ENCODE measurements around the gene ZFR. TPM values are rescaled to one million over a fixed set of nuclear protein-coding genes. Genes with fewer than 3 reads are reported as not detected.

The ZFR gene
- total RNA-seq, 4 donors from 2014 or later, result 27.7 to 67.1 (median 54.8) TPM

DNA sequence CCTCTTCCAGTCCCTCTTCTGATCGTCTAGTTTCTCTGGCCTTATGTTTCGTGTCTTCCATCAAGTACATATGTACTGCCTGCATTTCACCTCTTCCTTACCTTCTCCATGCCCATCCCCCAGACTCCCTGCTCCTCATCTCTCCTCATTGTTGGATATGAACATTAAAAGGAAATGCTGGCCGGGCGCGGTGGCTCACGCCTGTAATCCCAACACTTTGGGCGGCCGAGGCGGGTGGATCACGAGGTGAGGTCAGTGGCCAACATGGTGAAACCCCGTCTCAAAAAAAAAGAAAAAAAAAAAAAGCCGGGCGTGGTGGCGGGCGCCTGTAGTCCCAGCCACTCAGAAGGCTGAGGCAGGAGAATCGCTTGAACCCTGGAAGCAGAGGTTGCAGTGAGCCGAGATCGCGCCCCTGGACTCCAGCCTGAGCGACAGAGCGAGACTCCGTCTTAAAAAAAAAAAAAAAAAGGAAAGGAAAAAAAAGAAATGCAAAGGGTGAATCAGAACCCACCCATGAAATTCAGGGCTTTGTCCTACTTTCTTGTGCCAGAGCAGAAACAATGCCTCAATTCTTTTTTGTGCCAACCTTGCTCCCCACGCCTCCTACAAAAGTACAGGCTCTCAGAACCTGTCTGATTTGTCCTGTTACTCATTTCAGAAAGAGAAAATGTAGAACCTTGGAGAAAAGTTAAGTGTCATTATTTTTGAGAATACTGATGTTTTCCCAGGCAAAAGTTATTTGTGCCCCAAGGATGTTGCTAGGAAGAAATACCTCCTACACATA lies 1.5 kb upstream of the ZFR start:
- Histone ChIP-seq H3K27me3 (no peaks in the 10 kb centered on the region), H3K9me3 (no peaks in the 10 kb centered on the region), H3K4me3 (no peak overlapping the region), H3K27ac (peak overlapping the region; percentile 36 to 98 (median 78)), H3K36me3 (no peaks in the 10 kb centered on the region), H3K4me1 (peaks cover 25 to 58% (median 29%) of the 10 kb centered on the region in 3 donors)
- no peak for DNase-seq
- intact Hi-C loops (cut with DNase I), result no loop called here
- 55 to 71% methylated on average over 5 to 15 of the region's 23 CpGs for WGBS, 2 donors
- no peak for TF ChIP-seq POLR2A (IDR thresholded peaks at IDR 0.05)
- TF ChIP-seq, protein P1, sequence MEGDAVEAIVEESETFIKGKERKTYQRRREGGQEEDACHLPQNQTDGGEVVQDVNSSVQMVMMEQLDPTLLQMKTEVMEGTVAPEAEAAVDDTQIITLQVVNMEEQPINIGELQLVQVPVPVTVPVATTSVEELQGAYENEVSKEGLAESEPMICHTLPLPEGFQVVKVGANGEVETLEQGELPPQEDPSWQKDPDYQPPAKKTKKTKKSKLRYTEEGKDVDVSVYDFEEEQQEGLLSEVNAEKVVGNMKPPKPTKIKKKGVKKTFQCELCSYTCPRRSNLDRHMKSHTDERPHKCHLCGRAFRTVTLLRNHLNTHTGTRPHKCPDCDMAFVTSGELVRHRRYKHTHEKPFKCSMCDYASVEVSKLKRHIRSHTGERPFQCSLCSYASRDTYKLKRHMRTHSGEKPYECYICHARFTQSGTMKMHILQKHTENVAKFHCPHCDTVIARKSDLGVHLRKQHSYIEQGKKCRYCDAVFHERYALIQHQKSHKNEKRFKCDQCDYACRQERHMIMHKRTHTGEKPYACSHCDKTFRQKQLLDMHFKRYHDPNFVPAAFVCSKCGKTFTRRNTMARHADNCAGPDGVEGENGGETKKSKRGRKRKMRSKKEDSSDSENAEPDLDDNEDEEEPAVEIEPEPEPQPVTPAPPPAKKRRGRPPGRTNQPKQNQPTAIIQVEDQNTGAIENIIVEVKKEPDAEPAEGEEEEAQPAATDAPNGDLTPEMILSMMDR (IDR thresholded peaks at IDR 0.05), result no peak

DNA sequence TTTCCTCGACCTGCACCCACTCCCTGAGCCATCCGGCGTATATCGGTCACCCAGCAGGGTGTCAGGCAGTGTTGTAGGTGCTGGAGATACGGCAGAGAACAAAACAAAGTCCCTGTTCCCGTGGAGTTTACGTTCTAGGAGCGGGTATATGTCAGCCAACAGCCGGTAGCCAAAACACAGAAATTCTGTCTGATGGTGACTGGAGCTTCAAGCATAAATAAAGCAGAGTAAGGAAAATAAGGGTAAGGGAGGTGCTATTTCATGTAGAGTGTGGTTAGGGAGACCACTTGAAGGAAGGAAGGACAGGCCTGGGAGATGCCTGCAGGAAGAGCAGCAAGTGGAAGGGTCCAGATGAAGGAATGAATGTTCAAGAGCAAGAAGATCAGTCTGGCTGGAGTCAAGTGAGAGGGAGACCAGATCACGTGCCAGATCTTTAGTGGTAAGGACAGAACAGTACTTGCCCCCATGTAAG lies 783 bp upstream of the ZFR start:
- Histone ChIP-seq H3K4me1 (peaks cover 29 to 65% (median 36%) of the 10 kb centered on the region in 3 donors), H3K4me3 (peak overlapping the region in 1 of 4 donors; percentile 87), H3K36me3 (no peaks in the 10 kb centered on the region), H3K27ac (peak overlapping the region in 3 of 4 donors; percentile 62 to 98 (median 94)), H3K27me3 (no peaks in the 10 kb centered on the region), H3K9me3 (no peaks in the 10 kb centered on the region)
- no peak for DNase-seq
- intact Hi-C loops (cut with DNase I), result no loop called here
- 75 to 85% methylated on average over 10 of the region's 10 CpGs for WGBS, 2 donors
- TF ChIP-seq POLR2A (IDR thresholded peaks at IDR 0.05), result no peak
- TF ChIP-seq, protein P1 (IDR thresholded peaks at IDR 0.05), result no peak

- peaks cover 36 to 81% (median 47%) of the 10 kb centered on the region in 3 donors for H3K4me1 ChIP-seq
- intact Hi-C loops (cut with DNase I), result no loop called here
- no peak for DNase-seq
Observed at GRCh38 chr5:32443541-32444430, 754 bp downstream of the ZFR start.

DNA sequence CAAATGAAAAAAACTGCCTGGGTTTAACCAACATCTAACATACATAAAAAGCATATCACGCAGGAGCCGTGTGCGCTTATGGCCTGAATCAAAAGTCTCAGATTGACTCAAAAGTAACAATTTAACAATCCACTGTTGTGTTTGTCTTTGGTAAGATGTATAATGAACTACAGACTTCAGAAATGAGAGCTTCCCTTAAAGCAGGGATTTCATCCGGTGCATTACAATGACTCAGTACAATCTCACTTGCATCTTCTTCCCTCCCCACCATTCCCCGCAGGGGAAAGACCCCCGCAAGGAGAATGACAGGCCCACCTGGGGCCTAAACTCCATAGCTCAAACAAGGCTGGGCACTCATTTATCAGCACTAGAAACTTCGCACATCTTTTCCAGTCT lies 1.4 kb downstream of the ZFR start:
- H3K4me1 ChIP-seq, result peaks cover 38 to 87% (median 53%) of the 10 kb centered on the region in 3 donors
- WGBS, 2 donors, result 14 to 16% methylated on average over 5 to 7 of the region's 7 CpGs
- H3K27ac ChIP-seq, result peak overlapping the region; percentile 94 to 99 (median 96)
- no peaks in the 10 kb centered on the region for H3K27me3 ChIP-seq
- intact Hi-C loops (cut with DNase I), result no loop called here
- no peak for DNase-seq
- H3K4me3 ChIP-seq, result peak overlapping the region; percentile 87 to 96 (median 90)
- TF ChIP-seq, protein P1 (IDR thresholded peaks at IDR 0.05), result no peak
- no peak for TF ChIP-seq POLR2A (IDR thresholded peaks at IDR 0.05)
- H3K36me3 ChIP-seq, result no peaks in the 10 kb centered on the region
- no peaks in the 10 kb centered on the region for H3K9me3 ChIP-seq

More at GRCh38 chr5:32443541-32444430, 754 bp downstream of the ZFR start:
- Histone ChIP-seq H3K4me3 (peak overlapping the region; percentile 87 to 96 (median 90)), H3K27me3 (no peaks in the 10 kb centered on the region), H3K36me3 (no peaks in the 10 kb centered on the region), H3K9me3 (no peaks in the 10 kb centered on the region), H3K27ac (peak overlapping the region; percentile 94 to 99 (median 96))
- no peak for TF ChIP-seq POLR2A (IDR thresholded peaks at IDR 0.05)
- TF ChIP-seq, protein P1 (IDR thresholded peaks at IDR 0.05), result no peak
- 0 to 2% methylated on average over 1 to 31 of the region's 83 CpGs for WGBS, 2 donors

Data from esophagus squamous epithelium (tissue), 5 donors.